Endothelial cell of umbilical vein (primary cell): ENCODE data around the gene FAM193A. TPM values are rescaled to one million over a fixed set of nuclear protein-coding genes. Genes with fewer than 3 reads are reported as not detected.

Source experiments
- BruUV-seq: library from RNA; stranded (reverse); fragments of 400-500 nt; replicated peaks from 2 replicates; lab custom pipeline; 2021; lab: Mats Ljungman, UMichigan
- CTCF ChIA-PET: fragments of 300-600, 350-600 bp; sonication (Branson Sonifier 250); formaldehyde crosslinking; loops from one replicate; lab custom pipeline; 2021; ENCODE audit warnings: antibody characterized with exemption, inconsistent platforms; lab: Charles Lee
- POLR2A ChIA-PET: fragments of 300-600, 350-600 bp; sonication (Branson Sonifier 250); formaldehyde crosslinking; loops from one replicate; lab custom pipeline; 2021; ENCODE audit warnings: antibody characterized with exemption, inconsistent platforms; lab: Charles Lee
- DNase-seq: peaks from one replicate; pipeline ENCODE4 v3.0.0-alpha.2; 2011; ENCODE audit warnings: low read depth, low spot score
- FAIRE-seq: peaks from 2 replicates; lab custom pipeline; 2011; peaks lifted over from hg19 to GRCh38; lab: Jason Lieb, UNC
- H2AFZ ChIP-seq: 2 replicates; pipeline ENCODE4 v1.6.0; 2012; ENCODE audit warnings: low read depth, low read length, control low read depth, inconsistent platforms
- H3K27ac ChIP-seq: 2 replicates; pipeline ENCODE4 v1.5.1; 2011; ENCODE audit warnings: low read depth, mild to moderate bottlenecking, control low read depth, low read length, moderate library complexity; ENCODE audit not compliant: insufficient read depth
- H3K27me3 ChIP-seq, 2 experiments: 2 replicates each; pipeline versions ENCODE4 v1.6.0 to v1.6.1; 2011; ENCODE audit warnings: low read length in 2 of 2, mixed read lengths in 1 of 2; ENCODE audit not compliant: control insufficient read depth in 2 of 2, insufficient read depth in 2 of 2
- H3K36me3 ChIP-seq, 2 experiments: 2 replicates in 1 of 2; 3 replicates in 1 of 2; pipeline ENCODE4 v1.5.1; 2011; ENCODE audit warnings: low read length in 2 of 2, mild to moderate bottlenecking in 1 of 2, moderate library complexity in 1 of 2; ENCODE audit not compliant: control insufficient read depth in 2 of 2, insufficient read depth in 2 of 2; ENCODE audit errors: extremely low read depth in 1 of 2
- H3K4me1 ChIP-seq: 3 replicates; pipeline ENCODE4 v1.5.1; 2011; ENCODE audit warnings: mild to moderate bottlenecking, low read length; ENCODE audit not compliant: control insufficient read depth, insufficient read depth; ENCODE audit errors: extremely low read depth
- H3K4me2 ChIP-seq: 2 replicates; pipeline ENCODE4 v1.6.1; 2011; ENCODE audit warnings: low read length, control low read depth, mixed read lengths; ENCODE audit not compliant: insufficient read depth
- H3K4me3 ChIP-seq, 3 experiments: fragments of 200-600 bp in 1 of 3; sonication (generic), shearing (Covaris generic) in 1 of 3; replicated peaks in 1 of 3; 2 replicates each; pipeline ENCODE4 v1.5.1; 2011 to 2016; ENCODE audit warnings: control low read depth in 3 of 3, low read length in 3 of 3, mild to moderate bottlenecking in 2 of 3, inconsistent platforms in 1 of 3, low read depth in 1 of 3, moderate library complexity in 1 of 3; ENCODE audit not compliant: insufficient read depth in 1 of 3
- H3K79me2 ChIP-seq: 2 replicates; pipeline ENCODE4 v1.6.0; 2012; ENCODE audit warnings: low read length, inconsistent platforms; ENCODE audit not compliant: control insufficient read depth, insufficient read depth
- H3K9ac ChIP-seq: replicated peaks from 2 replicates; pipeline ENCODE3; 2011; ENCODE audit warnings: low read length, control low read depth; ENCODE audit not compliant: insufficient read depth; ENCODE audit errors: extremely low read depth
- H3K9me1 ChIP-seq: replicated peaks from 3 replicates; pipeline ENCODE4 v1.6.0; 2011; ENCODE audit warnings: mild to moderate bottlenecking, low read length; ENCODE audit not compliant: control insufficient read depth, insufficient read depth; ENCODE audit errors: extremely low read depth
- H3K9me3 ChIP-seq: replicated peaks from 2 replicates; pipeline ENCODE4 v1.5.1; 2012; ENCODE audit warnings: low read length, inconsistent platforms; ENCODE audit not compliant: control insufficient read depth, insufficient read depth
- H4K20me1 ChIP-seq: replicated peaks from 2 replicates; pipeline ENCODE3; 2011; ENCODE audit warnings: mild to moderate bottlenecking, low read length; ENCODE audit not compliant: control insufficient read depth, insufficient read depth; ENCODE audit errors: extremely low read depth
- CTCF ChIP-seq, 2 donors: IDR thresholded peaks; 1 replicate in 1 of 2; 2 replicates in 1 of 2; pipeline ENCODE4 v1.5.1; 2011; ENCODE audit warnings: low read length in 2 of 2, mild to moderate bottlenecking in 2 of 2, moderate library complexity in 2 of 2, control low read depth in 1 of 2, inconsistent platforms in 1 of 2, low read depth in 1 of 2; ENCODE audit not compliant: insufficient read depth in 1 of 2; ENCODE audit errors: extremely low read depth in 1 of 2
- GATA2 ChIP-seq: IDR thresholded peaks from 2 replicates; pipeline ENCODE4 v1.7.0; 2011; ENCODE audit warnings: low read depth, mild to moderate bottlenecking, moderate library complexity, mixed read lengths, low read length; ENCODE audit not compliant: insufficient read length, insufficient read depth
- JUN ChIP-seq: IDR thresholded peaks from 2 replicates; pipeline ENCODE4 v1.6.1; 2011; ENCODE audit warnings: borderline replicate concordance, low read depth; ENCODE audit not compliant: insufficient read length, insufficient read depth
- MAX ChIP-seq: IDR thresholded peaks from 2 replicates; pipeline ENCODE4 v1.6.1; 2011; ENCODE audit not compliant: insufficient read depth, insufficient read length
- POLR2A ChIP-seq: IDR thresholded peaks from 2 replicates; pipeline ENCODE4 v1.6.1; 2012; ENCODE audit warnings: low read depth, mild to moderate bottlenecking, control low read depth, low read length
- POLR2AphosphoS5 ChIP-seq: IDR thresholded peaks from 2 replicates; pipeline ENCODE4 v1.6.1; 2012; ENCODE audit warnings: low read depth, mild to moderate bottlenecking, control low read depth, low read length, moderate library complexity; ENCODE audit not compliant: insufficient read depth
- dilution Hi-C: fragments of 300-500 bp; cut with MboI; formaldehyde crosslinking; loops from one replicate; pipeline ENCODE4 v1.15.0; 2019; ENCODE audit warnings: low sequenced_read_pairs; ENCODE audit not compliant: extremely low pct_ligation_motif_present
- intact Hi-C: fragments of 100-400 bp; cut with micrococcal nuclease; formaldehyde crosslinking; loops from one replicate; pipeline ENCODE4 v1.10.0; 2022
- polyA plus RNA-seq, 4 experiments: library from polyadenylated mRNA; depleted of rRNA in 3 of 4; stranded (reverse) in 3 of 4; unstranded in 1 of 4; fragments of >200 nt; gene quantifications; 2 replicates each; pipeline versions ENCODE4 v1.2.1 to v1.2.3, GENCODE V29; 2011 to 2012; ENCODE audit warnings: missing spikeins in 1 of 4
- total RNA-seq: library from RNA; stranded (reverse); gene quantifications from 2 replicates; pipeline ENCODE4 v1.2.3, GENCODE V29; 2021

Gene FAM193A
- total and polyA plus RNA-seq, 2 donors (not counting 3 experiments of a cell fraction or from before 2014, with no cell fraction given): 12.3 to 32.1 TPM

- ChIA-PET POLR2A (no interaction called here), CTCF (interaction anchor here (3.2 to 4.3 kb wide), 2 partner anchors 46 to 52 kb away, joined by 28 to 34 read pairs; no protein-coding TSS in a partner anchor)
- no peak overlapping the region for H3K27ac ChIP-seq
- intact Hi-C loops (loop anchor here (2.0 kb wide), 1 partner anchor 79 kb away; no protein-coding TSS in a partner anchor), dilution Hi-C loops (no loop called here)
- peaks cover 5% of the 10 kb centered on the region for H3K4me1 ChIP-seq
- no peak overlapping the region for H3K4me2 ChIP-seq
- H3K4me3 ChIP-seq: no peak overlapping the region
- H3K9ac ChIP-seq: no peak overlapping the region
- no peak overlapping the region for H2AFZ ChIP-seq
- BruUV-seq: no TSS peak
- H3K9me1 ChIP-seq: no peaks in the 10 kb centered on the region
- FAIRE-seq (no peak), DNase-seq (no peak)
- peaks cover 0 to 1% of the 10 kb centered on the region in 2 experiments for H3K27me3 ChIP-seq
- TF ChIP-seq CTCF (IDR thresholded peaks at IDR 0.05; ENCODE audit: extremely low read depth in 1 of 2, insufficient read depth in 1 of 2, low read depth in 1 of 2, low read length in 2 of 2) (no peak), GATA2 (no peak), MAX (no peak), JUN (no peak), POLR2A (no peak), POLR2AphosphoS5 (no peak)
- no peaks in the 10 kb centered on the region for H3K36me3 ChIP-seq
- H3K79me2 ChIP-seq: no peaks in the 10 kb centered on the region
- no peaks in the 10 kb centered on the region for H4K20me1 ChIP-seq
- no peaks in the 10 kb centered on the region for H3K9me3 ChIP-seq
These were observed 229.5 kb downstream of the FAM193A start for GRCh38 chr4:2765832-2766526.
